Upper lobe of right lung (tissue), 1 donor: ENCODE data around the gene CCNY. TPM values are rescaled to one million over a fixed set of nuclear protein-coding genes. Genes with fewer than 3 reads are reported as not detected.

Source experiments
- ATAC-seq: fragments of 200-7000 bp; cut with Tn5 transposase; one replicate; pipeline ENCODE4 v1.9.1; 2020; ENCODE audit warnings: mild to moderate bottlenecking, moderate library complexity
- DNase-seq: peaks from one replicate; pipeline ENCODE4 v3.0.0-alpha.2; 2020
- H3K27ac ChIP-seq: fragments of 200-600 bp; one replicate; pipeline ENCODE4 v1.8.0; 2022
- H3K27me3 ChIP-seq: fragments of 200-600 bp; one replicate; pipeline ENCODE4 v1.8.0; 2022; ENCODE audit warnings: mild to moderate bottlenecking
- H3K36me3 ChIP-seq: fragments of 200-600 bp; one replicate; pipeline ENCODE4 v1.8.0; 2022
- H3K4me1 ChIP-seq: fragments of 200-600 bp; one replicate; pipeline ENCODE4 v1.8.0; 2022
- H3K4me3 ChIP-seq: fragments of 200-600 bp; one replicate; pipeline ENCODE4 v1.8.0; 2022; ENCODE audit warnings: mild to moderate bottlenecking
- H3K9me3 ChIP-seq: fragments of 200-600 bp; one replicate; pipeline ENCODE4 v1.8.0; 2022
- intact Hi-C: fragments of 100-400 bp; cut with DNase I; formaldehyde crosslinking; loops from one replicate; pipeline ENCODE4 v1.11.0; 2022
- total RNA-seq: library from RNA; stranded (reverse); fragmentation: NEBNext Ultra II Directional; extraction: Animal tissue kit (Norgen Biotek cat#: 25700); gene quantifications from one replicate; pipeline ENCODE4 v1.2.1, GENCODE V29; 2021
- TF ChIP-seq, protein P1 (sequence below): fragments of 200-600 bp; IDR thresholded peaks from one replicate; pipeline ENCODE4 v1.8.0; 2022; ENCODE audit warnings: antibody characterized with exemption
- donor health status: DM: no; HTN: yes; CAD: no; lungs with severe emphysema.

Gene CCNY
- total RNA-seq, 1 donor from 2014 or later: 85.4 TPM

DNA sequence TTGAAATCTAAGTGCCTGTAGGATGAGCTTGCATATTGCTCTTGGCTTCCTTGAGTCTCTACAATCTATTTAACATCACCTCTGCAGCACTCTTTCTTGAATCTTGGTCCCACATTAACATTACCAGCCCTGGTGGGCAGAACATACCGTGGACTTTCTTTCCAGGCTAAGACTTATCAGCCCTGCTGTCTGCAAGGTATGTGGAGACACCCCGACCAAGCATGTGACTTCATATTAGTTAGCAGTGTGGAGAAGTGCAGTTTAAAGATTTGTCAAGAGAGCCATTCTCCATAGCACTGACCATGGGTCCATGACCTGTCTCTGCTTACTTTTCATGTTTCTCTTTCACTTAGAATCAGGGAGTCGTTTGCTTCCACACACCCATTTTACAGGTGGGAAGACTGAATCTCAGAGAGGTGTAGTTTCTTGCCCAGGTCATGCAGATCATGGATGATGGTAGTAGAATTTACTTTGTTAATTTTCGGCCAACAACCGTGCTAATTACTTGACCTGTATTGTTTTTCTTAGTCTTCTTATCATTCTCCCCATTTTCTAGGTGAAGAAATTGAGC is 6.0 kb downstream of the CCNY start:
- Histone ChIP-seq H3K4me1 (peaks cover 49% of the 10 kb centered on the region), H3K36me3 (no peaks in the 10 kb centered on the region), H3K4me3 (no peak overlapping the region), H3K27ac (no peak overlapping the region), H3K27me3 (no peaks in the 10 kb centered on the region), H3K9me3 (no peaks in the 10 kb centered on the region)
- ATAC-seq (no peak), DNase-seq (no peak)
- intact Hi-C loops: no loop called here
- TF ChIP-seq, protein P1, sequence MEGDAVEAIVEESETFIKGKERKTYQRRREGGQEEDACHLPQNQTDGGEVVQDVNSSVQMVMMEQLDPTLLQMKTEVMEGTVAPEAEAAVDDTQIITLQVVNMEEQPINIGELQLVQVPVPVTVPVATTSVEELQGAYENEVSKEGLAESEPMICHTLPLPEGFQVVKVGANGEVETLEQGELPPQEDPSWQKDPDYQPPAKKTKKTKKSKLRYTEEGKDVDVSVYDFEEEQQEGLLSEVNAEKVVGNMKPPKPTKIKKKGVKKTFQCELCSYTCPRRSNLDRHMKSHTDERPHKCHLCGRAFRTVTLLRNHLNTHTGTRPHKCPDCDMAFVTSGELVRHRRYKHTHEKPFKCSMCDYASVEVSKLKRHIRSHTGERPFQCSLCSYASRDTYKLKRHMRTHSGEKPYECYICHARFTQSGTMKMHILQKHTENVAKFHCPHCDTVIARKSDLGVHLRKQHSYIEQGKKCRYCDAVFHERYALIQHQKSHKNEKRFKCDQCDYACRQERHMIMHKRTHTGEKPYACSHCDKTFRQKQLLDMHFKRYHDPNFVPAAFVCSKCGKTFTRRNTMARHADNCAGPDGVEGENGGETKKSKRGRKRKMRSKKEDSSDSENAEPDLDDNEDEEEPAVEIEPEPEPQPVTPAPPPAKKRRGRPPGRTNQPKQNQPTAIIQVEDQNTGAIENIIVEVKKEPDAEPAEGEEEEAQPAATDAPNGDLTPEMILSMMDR: no peak

DNA sequence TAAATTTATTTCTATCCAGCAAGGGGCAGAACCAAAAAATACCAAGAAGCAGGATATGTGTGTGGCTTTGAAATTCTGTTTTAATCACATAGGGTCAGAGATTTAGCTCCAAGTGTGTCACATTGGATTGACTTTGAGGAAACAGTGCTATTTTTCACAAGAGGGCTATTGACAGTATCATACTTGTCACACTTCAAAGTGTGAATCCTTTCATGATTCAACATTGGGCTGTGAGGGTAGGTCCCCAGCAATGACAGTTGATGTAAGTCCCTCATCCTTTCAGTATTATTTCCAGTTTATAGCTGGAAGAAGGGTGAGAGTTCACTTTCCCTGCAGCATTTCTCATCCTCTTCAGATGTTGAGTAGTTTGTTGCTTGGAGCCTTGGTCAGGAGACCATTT is 7.4 kb downstream of the CCNY start:
- intact Hi-C loops: no loop called here
- no peaks in the 10 kb centered on the region for H3K36me3 ChIP-seq
- H3K9me3 ChIP-seq: no peaks in the 10 kb centered on the region
- DNase-seq: no peak
- peaks cover 43% of the 10 kb centered on the region for H3K4me1 ChIP-seq
- no peaks in the 10 kb centered on the region for H3K27me3 ChIP-seq
- no peak overlapping the region for H3K27ac ChIP-seq
- TF ChIP-seq, protein P1: no peak
- no peak for ATAC-seq
- no peak overlapping the region for H3K4me3 ChIP-seq

DNA sequence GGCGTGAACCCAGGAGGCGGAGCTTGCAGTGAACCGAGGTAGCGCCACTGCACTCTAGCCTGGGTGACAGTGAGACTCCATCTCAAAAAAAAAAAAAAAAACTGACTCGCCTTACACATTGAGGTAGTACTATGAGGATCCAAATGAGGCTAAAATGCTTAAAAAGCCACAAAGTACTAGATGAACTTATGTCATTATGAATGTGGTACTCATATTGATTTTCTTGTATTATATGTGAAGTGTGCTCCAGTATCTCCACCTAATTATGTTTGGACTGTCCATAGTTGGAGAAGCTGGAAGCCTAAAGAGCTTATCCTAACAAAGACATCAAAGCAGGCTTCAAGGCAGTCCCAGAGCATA is 9.1 kb downstream of the CCNY start:
- intact Hi-C loops: no loop called here
- Histone ChIP-seq H3K4me3 (no peak overlapping the region), H3K27ac (no peak overlapping the region), H3K36me3 (no peaks in the 10 kb centered on the region), H3K27me3 (no peaks in the 10 kb centered on the region), H3K4me1 (peaks cover 43% of the 10 kb centered on the region), H3K9me3 (no peaks in the 10 kb centered on the region)
- ATAC-seq: no peak
- no peak for DNase-seq
- TF ChIP-seq, protein P1: no peak

DNA sequence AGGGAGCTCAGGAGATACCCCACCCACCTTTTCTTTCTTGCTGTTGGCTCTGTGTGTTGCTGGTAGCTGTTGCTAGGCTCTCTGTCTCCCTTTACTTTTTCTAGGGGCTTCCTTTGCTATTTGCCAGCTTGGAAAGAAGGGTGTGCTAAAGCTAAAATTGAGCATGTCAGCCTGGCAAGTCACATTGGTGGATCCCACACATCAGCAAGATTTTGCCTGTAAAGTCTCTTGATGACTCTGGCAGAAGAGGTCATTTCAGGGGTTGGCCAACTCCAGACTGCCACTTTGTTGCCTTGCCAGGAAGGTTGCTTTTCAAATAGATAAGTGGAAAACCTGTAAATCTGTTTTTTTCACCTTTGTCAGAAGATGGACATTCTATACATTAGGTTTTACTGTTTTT is 9.9 kb downstream of the CCNY start:
- H3K9me3 ChIP-seq: no peaks in the 10 kb centered on the region
- intact Hi-C loops: no loop called here
- H3K27me3 ChIP-seq: no peaks in the 10 kb centered on the region
- no peak for ATAC-seq
- H3K36me3 ChIP-seq: no peaks in the 10 kb centered on the region
- TF ChIP-seq, protein P1: no peak
- no peak overlapping the region for H3K27ac ChIP-seq
- H3K4me3 ChIP-seq: no peak overlapping the region
- no peak for DNase-seq
- H3K4me1 ChIP-seq: peaks cover 38% of the 10 kb centered on the region

DNA sequence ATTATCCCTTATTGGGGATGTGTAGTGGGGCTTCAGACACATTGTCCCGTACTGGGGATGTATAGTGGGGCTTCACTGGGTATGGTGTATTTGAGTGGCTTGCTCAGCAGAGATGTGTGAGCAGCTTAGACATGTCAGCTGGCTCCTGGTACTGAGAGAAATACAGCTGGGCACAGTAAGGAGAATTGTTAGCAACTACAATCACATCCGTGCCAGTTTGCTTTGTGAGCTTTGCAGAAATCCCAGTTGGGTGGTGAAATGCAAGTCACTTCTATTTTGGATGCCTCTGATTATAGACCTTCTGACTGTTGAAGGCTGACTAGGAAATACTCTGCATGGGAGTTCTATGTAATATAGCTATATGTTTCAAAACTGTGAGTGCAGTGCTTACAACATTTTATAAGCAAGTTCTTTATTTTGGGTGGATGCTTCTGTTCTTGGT is 10.8 kb downstream of the CCNY start:
- TF ChIP-seq, protein P1: no peak
- DNase-seq (no peak), ATAC-seq (peak; percentile 34)
- H3K4me1 ChIP-seq: peaks cover 45% of the 10 kb centered on the region
- H3K36me3 ChIP-seq: no peaks in the 10 kb centered on the region
- no peaks in the 10 kb centered on the region for H3K27me3 ChIP-seq
- intact Hi-C loops: no loop called here
- no peak overlapping the region for H3K4me3 ChIP-seq
- H3K27ac ChIP-seq: no peak overlapping the region
- H3K9me3 ChIP-seq: no peaks in the 10 kb centered on the region
